Stimulated activated CD4-positive, alpha-beta T cell treated with anti-CD3 and anti-CD28 coated beads, Interleukin-1b, Interleukin-23, amount 100 ng/mL, for 24 hours (primary cell): Measurements from ENCODE around the gene MORN5.

ENCODE experiments used
- DNase-seq, 4 experiments: peaks; one replicate each; pipeline ENCODE4 v3.0.0-alpha.2; 2020; ENCODE audit warnings: low read depth in 4 of 4, low spot score in 1 of 4

Gene MORN5

DNA sequence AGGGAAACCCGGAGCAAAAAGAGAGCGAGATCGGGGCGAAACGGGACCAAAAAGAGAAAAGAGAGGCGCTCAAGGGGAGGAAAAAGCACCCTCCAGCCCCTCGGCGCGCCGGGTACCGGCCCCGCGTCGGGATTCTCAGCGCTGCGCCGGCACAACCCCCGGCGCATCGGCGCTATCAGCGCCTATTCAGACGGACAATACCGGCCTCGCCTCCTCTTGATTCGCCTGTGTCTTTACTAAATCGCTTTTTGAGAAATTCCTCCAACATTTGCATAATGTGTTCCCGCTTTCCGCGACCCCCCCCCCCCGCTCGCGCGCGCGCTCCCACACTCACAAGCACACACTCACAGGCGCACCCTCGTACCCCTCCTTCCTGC lies 68.5 kb downstream of the MORN5 start:
- DNase-seq, result no peak

GRCh38 chr9:122228568-122229484 lies 69.1 kb downstream of the MORN5 start, which contains the start of gene LHX6:
Gene LHX6 (minus strand): TSS chr9:122228957. CDS start chr9:122228740, 217 bp downstream.
- no peak for DNase-seq

DNA sequence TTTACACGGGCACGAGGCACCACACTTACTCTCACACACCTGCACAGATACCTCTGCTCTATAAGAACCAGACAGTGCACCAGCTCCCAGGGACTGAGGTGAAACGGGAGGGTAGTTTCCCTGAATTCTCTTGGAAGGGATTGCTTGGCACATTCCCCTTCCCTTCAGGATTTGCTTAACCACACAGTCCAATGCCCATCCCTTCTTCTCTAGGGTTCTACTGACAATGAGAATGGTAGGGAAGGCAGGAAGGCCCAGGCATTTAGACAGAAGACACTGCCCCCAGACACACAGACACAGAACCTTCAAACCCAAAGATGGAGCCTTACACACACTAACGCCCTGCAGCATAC lies 69.8 kb downstream of the MORN5 start:
- no peak for DNase-seq

DNA sequence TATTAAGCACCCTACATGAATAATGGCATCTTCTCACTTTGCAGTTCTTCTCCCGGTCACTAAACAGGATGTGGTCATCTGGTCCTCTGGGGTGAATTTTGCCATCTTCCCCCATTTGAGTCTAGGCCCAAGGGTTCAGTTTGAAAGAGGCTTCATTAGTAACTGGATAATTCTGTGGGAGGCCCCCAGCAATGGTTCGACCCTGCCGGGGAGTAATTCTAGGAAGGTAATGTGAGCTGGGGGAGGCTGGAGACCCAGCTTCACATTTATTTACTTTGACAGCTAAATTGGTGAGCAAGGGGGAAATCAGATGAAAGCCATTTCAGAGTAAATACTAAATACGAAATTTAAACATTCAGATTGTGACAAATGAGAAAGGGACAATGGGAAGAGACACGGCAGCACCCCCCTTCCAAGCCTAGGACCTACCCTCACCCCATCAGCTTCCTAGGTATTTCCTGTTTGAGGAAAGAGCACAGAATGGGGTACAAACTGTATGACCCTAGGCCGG lies 73.1 kb downstream of the MORN5 start:
- DNase-seq, result no peak

- no peak for DNase-seq
Measured at GRCh38 chr9:122234022-122234748, 74.5 kb downstream of the MORN5 start.

DNA sequence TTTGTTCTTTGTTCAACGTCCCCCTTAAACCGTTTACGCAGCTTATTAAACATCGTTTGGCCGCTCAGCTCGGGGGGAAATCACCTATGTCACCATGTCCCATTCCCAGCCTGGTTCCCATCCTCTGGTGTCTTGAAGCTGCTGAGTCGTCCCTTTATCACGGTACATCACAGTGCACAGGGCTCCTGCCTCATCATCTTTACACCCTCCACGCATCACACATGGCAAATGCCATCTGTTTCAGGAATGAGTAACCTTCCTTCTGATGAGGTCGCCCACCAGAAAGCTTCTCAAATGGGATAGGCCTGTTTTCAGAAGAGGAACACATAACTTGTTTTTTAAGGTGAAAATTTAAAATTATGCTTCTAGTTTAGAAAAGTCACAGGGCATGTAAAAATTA lies 77.0 kb downstream of the MORN5 start:
- DNase-seq, result no peak

- DNase-seq, result no peak
Measured at GRCh38 chr9:122239722-122240121, 80.0 kb downstream of the MORN5 start.

- no peak for DNase-seq
Measured at GRCh38 chr9:122244349-122244748, 84.6 kb downstream of the MORN5 start.

- DNase-seq, result no peak
Measured at GRCh38 chr9:122246666-122247065, 87.0 kb downstream of the MORN5 start.

DNA sequence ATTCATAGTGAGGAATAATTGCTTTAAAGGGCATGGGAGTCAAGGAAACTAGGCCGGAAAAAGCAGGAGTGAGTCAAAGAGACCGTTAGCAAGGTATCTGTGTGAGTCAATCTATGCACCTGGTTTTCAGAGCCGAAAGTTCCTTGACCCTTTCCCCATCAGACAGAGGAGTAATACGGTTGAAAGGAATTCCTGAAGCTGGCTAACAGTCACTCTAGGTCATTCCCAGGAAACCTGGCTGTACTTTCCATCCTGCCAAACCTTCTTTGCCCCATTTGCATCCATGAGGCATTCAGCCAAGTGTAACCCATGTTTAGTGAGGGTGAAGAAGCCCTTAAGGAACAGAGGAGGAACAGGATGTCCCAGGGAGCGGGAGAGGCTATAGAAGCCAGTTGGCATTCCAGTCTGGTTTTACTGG lies 88.7 kb downstream of the MORN5 start:
- DNase-seq, result no peak
